ENCODE data around the gene MPP4.

MPP4 gene

DNA sequence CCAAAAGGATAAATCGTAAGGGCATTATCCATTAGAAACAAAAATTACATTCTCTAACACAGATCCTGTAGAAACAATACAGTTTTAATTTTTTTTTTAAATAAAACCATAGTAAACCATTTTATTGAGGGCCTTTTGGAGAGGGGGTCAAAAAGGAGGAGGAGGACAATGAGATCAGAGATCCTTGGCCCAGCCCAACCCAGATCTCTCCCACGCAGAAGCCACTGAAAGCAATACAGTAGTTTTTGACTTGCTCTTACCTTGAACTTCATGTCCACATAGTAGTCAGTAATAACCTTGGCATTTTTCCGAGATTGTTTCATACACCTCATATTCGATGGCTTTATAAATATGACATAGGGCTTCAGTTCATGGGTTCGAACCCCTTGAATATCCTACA is 51.0 kb downstream of the MPP4 start:
- ATAC-seq (ENCODE audit: insufficient read depth, low read depth) (no peak), DNase-seq (no peak)
- Histone ChIP-seq H4K20me1 (ENCODE audit: insufficient read depth, low read length) (no peaks in the 10 kb centered on the region), H3K36me3 (ENCODE audit: insufficient read depth, low read length) (no peaks in the 10 kb centered on the region), H3K9ac (ENCODE audit: low read depth, low read length) (no peak overlapping the region), H3K4me1 (ENCODE audit: insufficient read depth, low read length) (peaks cover 12% of the 10 kb centered on the region), H3K4me2 (ENCODE audit: insufficient read depth, low read length) (no peak overlapping the region), H3K27me3 (ENCODE audit: insufficient read depth, low read length, poor library complexity) (peaks cover 3% of the 10 kb centered on the region), H3K4me3 (ENCODE audit: low read depth in 1 of 2, low read length in 2 of 2) (no peak overlapping the region), H2AFZ (ENCODE audit: low read depth, low read length) (no peak overlapping the region), H3K79me2 (ENCODE audit: insufficient read depth, low read length) (peaks cover 4% of the 10 kb centered on the region; the same call in 1 of the 2 replicates), H3K9me3 (ENCODE audit: insufficient read depth, low read length, severe bottlenecking) (no peaks in the 10 kb centered on the region), H3K27ac (ENCODE audit: low read length) (no peak overlapping the region)
- TF ChIP-seq, protein P1, sequence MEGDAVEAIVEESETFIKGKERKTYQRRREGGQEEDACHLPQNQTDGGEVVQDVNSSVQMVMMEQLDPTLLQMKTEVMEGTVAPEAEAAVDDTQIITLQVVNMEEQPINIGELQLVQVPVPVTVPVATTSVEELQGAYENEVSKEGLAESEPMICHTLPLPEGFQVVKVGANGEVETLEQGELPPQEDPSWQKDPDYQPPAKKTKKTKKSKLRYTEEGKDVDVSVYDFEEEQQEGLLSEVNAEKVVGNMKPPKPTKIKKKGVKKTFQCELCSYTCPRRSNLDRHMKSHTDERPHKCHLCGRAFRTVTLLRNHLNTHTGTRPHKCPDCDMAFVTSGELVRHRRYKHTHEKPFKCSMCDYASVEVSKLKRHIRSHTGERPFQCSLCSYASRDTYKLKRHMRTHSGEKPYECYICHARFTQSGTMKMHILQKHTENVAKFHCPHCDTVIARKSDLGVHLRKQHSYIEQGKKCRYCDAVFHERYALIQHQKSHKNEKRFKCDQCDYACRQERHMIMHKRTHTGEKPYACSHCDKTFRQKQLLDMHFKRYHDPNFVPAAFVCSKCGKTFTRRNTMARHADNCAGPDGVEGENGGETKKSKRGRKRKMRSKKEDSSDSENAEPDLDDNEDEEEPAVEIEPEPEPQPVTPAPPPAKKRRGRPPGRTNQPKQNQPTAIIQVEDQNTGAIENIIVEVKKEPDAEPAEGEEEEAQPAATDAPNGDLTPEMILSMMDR (IDR thresholded peaks at IDR 0.05; ENCODE audit: borderline replicate concordance, extremely low read depth, low read length, poor library complexity, severe bottlenecking), result no peak

DNA sequence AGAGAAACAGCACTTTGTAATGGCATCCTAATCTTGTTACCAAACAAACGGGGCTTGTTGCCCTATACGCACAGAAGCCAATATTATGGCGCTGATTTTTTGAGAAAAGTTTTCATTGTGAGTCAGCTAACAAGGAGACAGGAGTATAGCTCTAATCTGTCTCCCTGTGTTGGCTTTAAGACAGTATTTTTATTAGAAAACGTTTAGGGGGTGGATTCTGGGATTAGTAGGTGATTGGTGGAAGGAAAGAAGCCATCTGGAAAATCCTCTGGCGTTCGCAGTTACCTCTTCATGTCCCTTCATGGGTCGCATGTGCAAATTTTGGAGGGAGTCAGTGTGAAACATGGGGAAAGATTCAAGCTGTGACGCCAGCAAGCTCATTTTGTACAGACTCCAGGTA is 54.4 kb downstream of the MPP4 start:
- Histone ChIP-seq H3K36me3 (ENCODE audit: insufficient read depth, low read length) (peaks cover 3% of the 10 kb centered on the region; the same call in 1 of the 2 replicates), H2AFZ (ENCODE audit: low read depth, low read length) (peak overlapping the region; percentile 100), H3K9ac (ENCODE audit: low read depth, low read length) (peak overlapping the region; percentile 92; the same call in 1 of the 2 replicates), H4K20me1 (ENCODE audit: insufficient read depth, low read length) (no peaks in the 10 kb centered on the region), H3K4me2 (ENCODE audit: insufficient read depth, low read length) (peak overlapping the region; percentile 71), H3K9me3 (ENCODE audit: insufficient read depth, low read length, severe bottlenecking) (no peaks in the 10 kb centered on the region), H3K79me2 (ENCODE audit: insufficient read depth, low read length) (peaks cover 24% of the 10 kb centered on the region), H3K27ac (ENCODE audit: low read length) (no peak overlapping the region), H3K27me3 (ENCODE audit: insufficient read depth, low read length, poor library complexity) (no peaks in the 10 kb centered on the region), H3K4me3 (ENCODE audit: low read depth in 1 of 2, low read length in 2 of 2) (peak overlapping the region in 1 of 2 experiments; percentile 98; a peak in 1 of 4 replicates), H3K4me1 (ENCODE audit: insufficient read depth, low read length) (peaks cover 27% of the 10 kb centered on the region)
- no peak for TF ChIP-seq EZH2 (IDR thresholded peaks at IDR 0.05; ENCODE audit: borderline replicate concordance, low read depth, low read length, severe bottlenecking)
- TF ChIP-seq, protein P1 (IDR thresholded peaks at IDR 0.05; ENCODE audit: borderline replicate concordance, extremely low read depth, low read length, poor library complexity, severe bottlenecking), result no peak
- no peak for DNase-seq
- no peak for ATAC-seq (ENCODE audit: insufficient read depth, low read depth)

DNA sequence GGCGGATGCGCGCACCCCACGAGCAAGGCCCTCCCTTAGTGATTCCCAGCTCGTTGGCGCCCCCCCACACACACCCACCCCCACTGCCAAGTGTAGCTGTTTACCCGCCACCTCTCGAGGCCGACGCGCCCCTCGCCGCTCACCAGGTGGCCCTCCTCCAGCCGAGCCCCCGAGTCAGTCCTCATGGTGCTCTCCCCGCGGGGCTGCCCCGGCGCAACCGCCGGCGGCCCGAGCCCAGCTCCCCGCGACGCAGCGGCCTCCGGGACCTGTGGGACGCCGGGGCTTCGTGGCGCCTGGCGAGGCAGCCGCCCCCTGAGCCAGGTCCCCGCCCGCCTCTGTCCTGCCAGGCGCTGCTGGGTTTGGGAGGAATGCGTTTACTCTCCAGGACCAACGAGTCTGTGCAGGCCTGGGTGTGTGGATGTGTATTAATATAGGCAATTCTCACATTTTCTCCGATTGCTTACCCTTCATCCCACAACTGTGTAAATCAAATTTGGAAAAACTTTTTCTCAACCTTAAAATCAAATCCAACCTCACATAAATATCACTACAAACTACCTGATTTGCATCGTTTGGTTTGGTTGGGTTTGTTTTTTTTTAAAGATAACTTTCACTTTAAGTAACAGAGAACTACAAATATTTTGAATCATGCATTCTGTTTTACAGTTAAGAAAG is 55.1 kb downstream of the MPP4 start, which contains the start of gene TMEM237:
Gene TMEM237, minus strand, starts transcription at position 288 of the 675 bp plus-strand sequence. Its CDS starts 103 bp downstream, at position 185.
- DNase-seq (peak; percentile 63), ATAC-seq (ENCODE audit: insufficient read depth, low read depth) (peak; percentile 72)
- Histone ChIP-seq H3K4me1 (ENCODE audit: insufficient read depth, low read length) (peaks cover 27% of the 10 kb centered on the region), H3K79me2 (ENCODE audit: insufficient read depth, low read length) (peaks cover 24% of the 10 kb centered on the region), H3K4me3 (ENCODE audit: low read depth in 1 of 2, low read length in 2 of 2) (peak within 1 kb of the TSS; percentile 44 to 98), H3K27me3 (ENCODE audit: insufficient read depth, low read length, poor library complexity) (no peaks in the 10 kb centered on the region), H3K4me2 (ENCODE audit: insufficient read depth, low read length) (peak within 1 kb of the TSS; percentile 71), H3K27ac (ENCODE audit: low read length) (peak within 1 kb of the TSS; percentile 84), H2AFZ (ENCODE audit: low read depth, low read length) (peak within 1 kb of the TSS; percentile 100), H3K9me3 (ENCODE audit: insufficient read depth, low read length, severe bottlenecking) (no peaks in the 10 kb centered on the region), H4K20me1 (ENCODE audit: insufficient read depth, low read length) (no peaks in the 10 kb centered on the region), H3K36me3 (ENCODE audit: insufficient read depth, low read length) (peaks cover 9% of the 10 kb centered on the region; the same call in 1 of the 2 replicates), H3K9ac (ENCODE audit: low read depth, low read length) (peak within 1 kb of the TSS; percentile 92)
- TF ChIP-seq, protein P1 (IDR thresholded peaks at IDR 0.05; ENCODE audit: borderline replicate concordance, extremely low read depth, low read length, poor library complexity, severe bottlenecking), result peak; percentile 23
- no peak for TF ChIP-seq EZH2 (IDR thresholded peaks at IDR 0.05; ENCODE audit: borderline replicate concordance, low read depth, low read length, severe bottlenecking)

Data from DND-41 (cell line).